HUES48 (cell line): ENCODE results near the gene ITM2C.

ENCODE experiments used
- H3K27ac ChIP-seq: one replicate; pipeline ENCODE4 v1.7.0; 2013; ENCODE audit warnings: low read depth, low read length, inconsistent platforms
- H3K27me3 ChIP-seq: 2 replicates; pipeline ENCODE4 v1.6.1; 2013; ENCODE audit warnings: mild to moderate bottlenecking, low read length; ENCODE audit not compliant: control insufficient read depth, insufficient read depth
- H3K36me3 ChIP-seq: 2 replicates; pipeline ENCODE4 v1.6.1; 2013; ENCODE audit warnings: low read length; ENCODE audit not compliant: control insufficient read depth, insufficient read depth
- H3K4me1 ChIP-seq: 2 replicates; pipeline ENCODE4 v1.6.1; 2013; ENCODE audit warnings: mild to moderate bottlenecking, low read length; ENCODE audit not compliant: control insufficient read depth, insufficient read depth
- H3K4me3 ChIP-seq: 2 replicates; pipeline ENCODE4 v1.5.1; 2013; ENCODE audit warnings: mild to moderate bottlenecking, low read depth, low read length
- H3K9ac ChIP-seq: 2 replicates; pipeline ENCODE4 v1.6.1; 2013; ENCODE audit warnings: mild to moderate bottlenecking, low read depth, low read length, moderate library complexity
- H3K9me3 ChIP-seq: 2 replicates; pipeline ENCODE4 v1.6.1; 2013; ENCODE audit warnings: low read length; ENCODE audit not compliant: control insufficient read depth, insufficient read depth

The ITM2C gene

GRCh38 chr2:230828272-230828961 lies 36.3 kb upstream of the ITM2C start:
- no peaks in the 10 kb centered on the region for H3K9me3 ChIP-seq
- H3K4me3 ChIP-seq: peak overlapping the region; percentile 31; the same call in 1 of the 2 replicates
- no peak overlapping the region for H3K9ac ChIP-seq
- no peaks in the 10 kb centered on the region for H3K4me1 ChIP-seq
- no peaks in the 10 kb centered on the region for H3K36me3 ChIP-seq
- H3K27me3 ChIP-seq: no peaks in the 10 kb centered on the region
- H3K27ac ChIP-seq: no peak overlapping the region

- no peaks in the 10 kb centered on the region for H3K4me1 ChIP-seq
- H3K9me3 ChIP-seq: no peaks in the 10 kb centered on the region
- no peak overlapping the region for H3K4me3 ChIP-seq
- no peaks in the 10 kb centered on the region for H3K27me3 ChIP-seq
- H3K27ac ChIP-seq: no peak overlapping the region
- no peaks in the 10 kb centered on the region for H3K36me3 ChIP-seq
- H3K9ac ChIP-seq: no peak overlapping the region
Observed at GRCh38 chr2:230829293-230829692, 35.4 kb upstream of the ITM2C start.

DNA sequence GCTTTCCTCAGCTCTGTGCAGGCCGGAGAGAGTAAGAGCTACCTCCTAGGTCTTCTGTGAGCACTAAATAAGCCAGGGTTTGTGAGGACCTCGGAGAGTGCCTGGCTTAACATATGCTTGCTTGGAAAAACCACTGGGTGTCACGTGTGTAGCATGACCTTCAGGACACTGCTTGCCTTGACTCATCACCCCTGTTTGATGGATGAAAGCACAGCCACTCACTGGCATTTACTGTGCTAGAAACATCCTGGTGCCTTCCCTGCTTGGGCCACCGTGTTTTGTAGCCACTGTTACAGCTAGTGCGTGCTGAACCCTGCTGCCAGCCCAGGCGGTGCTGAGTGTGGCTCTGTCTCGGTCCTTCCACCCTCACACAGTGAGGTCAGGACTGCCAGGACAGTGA lies 34.8 kb upstream of the ITM2C start:
- Histone ChIP-seq H3K36me3 (no peaks in the 10 kb centered on the region), H3K9me3 (no peaks in the 10 kb centered on the region), H3K9ac (no peak overlapping the region), H3K4me1 (no peaks in the 10 kb centered on the region), H3K27ac (no peak overlapping the region), H3K27me3 (no peaks in the 10 kb centered on the region), H3K4me3 (no peak overlapping the region)

- no peaks in the 10 kb centered on the region for H3K36me3 ChIP-seq
- H3K9ac ChIP-seq: no peak overlapping the region
- no peak overlapping the region for H3K27ac ChIP-seq
- H3K27me3 ChIP-seq: no peaks in the 10 kb centered on the region
- no peaks in the 10 kb centered on the region for H3K4me1 ChIP-seq
- H3K4me3 ChIP-seq: no peak overlapping the region
- H3K9me3 ChIP-seq: no peaks in the 10 kb centered on the region
Observed at GRCh38 chr2:230830428-230830827, 34.3 kb upstream of the ITM2C start.

- Histone ChIP-seq H3K36me3 (no peaks in the 10 kb centered on the region), H3K9me3 (no peaks in the 10 kb centered on the region), H3K9ac (no peak overlapping the region), H3K4me3 (no peak overlapping the region), H3K4me1 (no peaks in the 10 kb centered on the region), H3K27me3 (no peaks in the 10 kb centered on the region), H3K27ac (no peak overlapping the region)
Observed at GRCh38 chr2:230840301-230840700, 24.4 kb upstream of the ITM2C start.

DNA sequence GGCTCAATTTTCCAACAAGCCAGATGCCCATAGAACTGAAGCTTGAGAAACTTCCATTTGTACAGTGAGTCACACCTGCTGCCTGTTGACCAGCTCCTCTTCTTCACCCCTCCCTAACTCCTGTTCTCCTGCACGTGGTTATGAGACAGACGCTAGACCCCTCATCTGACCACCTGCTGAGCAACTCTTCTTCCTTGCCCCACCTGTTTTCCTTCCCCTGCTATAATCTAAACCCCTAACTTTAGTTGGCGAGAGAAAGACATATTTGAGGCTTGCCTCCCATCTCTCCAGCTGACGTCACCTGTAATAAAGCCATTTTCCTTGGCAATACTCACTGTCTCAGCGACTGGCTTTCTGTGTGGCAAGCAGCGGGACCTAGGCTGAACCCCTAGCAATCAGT lies 22.3 kb upstream of the ITM2C start:
- no peaks in the 10 kb centered on the region for H3K36me3 ChIP-seq
- H3K4me3 ChIP-seq: no peak overlapping the region
- no peak overlapping the region for H3K27ac ChIP-seq
- no peaks in the 10 kb centered on the region for H3K9me3 ChIP-seq
- no peaks in the 10 kb centered on the region for H3K4me1 ChIP-seq
- no peak overlapping the region for H3K9ac ChIP-seq
- no peaks in the 10 kb centered on the region for H3K27me3 ChIP-seq

GRCh38 chr2:230843132-230843531 lies 21.6 kb upstream of the ITM2C start:
- Histone ChIP-seq H3K27ac (no peak overlapping the region), H3K9me3 (no peaks in the 10 kb centered on the region), H3K27me3 (no peaks in the 10 kb centered on the region), H3K9ac (no peak overlapping the region), H3K4me1 (no peaks in the 10 kb centered on the region), H3K4me3 (no peak overlapping the region), H3K36me3 (no peaks in the 10 kb centered on the region)

GRCh38 chr2:230846360-230846759 lies 18.4 kb upstream of the ITM2C start:
- Histone ChIP-seq H3K4me1 (no peaks in the 10 kb centered on the region), H3K27me3 (peaks cover 5% of the 10 kb centered on the region; the same call in 1 of the 2 replicates), H3K27ac (no peak overlapping the region), H3K4me3 (no peak overlapping the region), H3K36me3 (no peaks in the 10 kb centered on the region), H3K9ac (no peak overlapping the region), H3K9me3 (no peaks in the 10 kb centered on the region)

DNA sequence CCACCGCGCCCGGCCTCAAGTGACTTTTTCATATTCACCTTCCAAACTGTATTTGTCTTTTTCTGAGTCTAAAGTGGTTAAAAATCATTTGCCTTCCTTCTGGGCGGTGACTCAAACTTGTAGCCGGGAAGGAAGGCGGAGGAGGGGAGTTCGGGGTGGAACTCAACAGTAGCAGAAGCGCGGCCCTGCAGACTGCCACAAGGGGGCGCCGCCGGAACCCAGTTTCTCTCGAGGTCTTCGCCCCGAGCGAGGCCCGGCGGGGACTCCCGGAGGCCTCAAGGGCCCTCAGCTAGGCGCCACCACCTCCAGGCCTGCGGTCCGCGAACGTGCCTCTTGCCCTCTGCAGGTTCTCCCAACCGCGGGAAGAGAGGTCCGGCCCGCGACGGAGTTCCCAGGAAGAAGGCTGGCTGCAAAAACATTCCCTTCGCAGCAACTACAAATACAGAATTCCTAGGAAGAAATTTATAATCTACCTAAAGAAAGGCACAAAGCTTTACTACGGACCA lies 16.8 kb upstream of the ITM2C start:
- Histone ChIP-seq H3K9ac (no peak overlapping the region), H3K27me3 (peaks cover 5% of the 10 kb centered on the region; the same call in 1 of the 2 replicates), H3K9me3 (no peaks in the 10 kb centered on the region), H3K27ac (no peak overlapping the region), H3K36me3 (no peaks in the 10 kb centered on the region), H3K4me1 (no peaks in the 10 kb centered on the region), H3K4me3 (no peak overlapping the region)

GRCh38 chr2:230849633-230850357 lies 14.9 kb upstream of the ITM2C start:
- H3K9ac ChIP-seq: no peak overlapping the region
- H3K36me3 ChIP-seq: no peaks in the 10 kb centered on the region
- peaks cover 5% of the 10 kb centered on the region; the same call in 1 of the 2 replicates for H3K27me3 ChIP-seq
- no peaks in the 10 kb centered on the region for H3K4me1 ChIP-seq
- H3K27ac ChIP-seq: no peak overlapping the region
- H3K9me3 ChIP-seq: no peaks in the 10 kb centered on the region
- no peak overlapping the region for H3K4me3 ChIP-seq

- H3K4me3 ChIP-seq: no peak overlapping the region
- no peaks in the 10 kb centered on the region for H3K4me1 ChIP-seq
- H3K9ac ChIP-seq: no peak overlapping the region
- no peaks in the 10 kb centered on the region for H3K9me3 ChIP-seq
- no peaks in the 10 kb centered on the region for H3K36me3 ChIP-seq
- H3K27ac ChIP-seq: no peak overlapping the region
- peaks cover 5% of the 10 kb centered on the region; the same call in 1 of the 2 replicates for H3K27me3 ChIP-seq
Observed at GRCh38 chr2:230850358-230850658, 14.4 kb upstream of the ITM2C start.
